Psoas muscle (tissue), 8 donors: ENCODE measurements around the gene SWAP70. TPM values are rescaled to one million over a fixed set of nuclear protein-coding genes. Genes with fewer than 3 reads are reported as not detected.

ENCODE experiments used
- ATAC-seq, 4 donors: fragments of 200-7000 bp; cut with Tn5 transposase; one replicate each; pipeline ENCODE4 v1.9.1; 2020; ENCODE audit warnings: moderate library complexity in 3 of 4, mild to moderate bottlenecking in 2 of 4
- DNase-seq, 2 donors: peaks; one replicate each; pipeline ENCODE4 v3.0.0-alpha.2; 2020
- H3K27ac ChIP-seq: fragments of 200-600 bp; one replicate; pipeline ENCODE4 v1.8.0; 2022
- H3K27me3 ChIP-seq, 3 donors: fragments of 200-600 bp in 1 of 3; one replicate each; pipeline versions ENCODE4 v1.6.1 to v1.8.0; 2013 to 2022; ENCODE audit warnings: low read length in 2 of 3, mild to moderate bottlenecking in 2 of 3, moderate library complexity in 1 of 3; ENCODE audit not compliant: insufficient read depth in 3 of 3
- H3K36me3 ChIP-seq, 2 donors: fragments of 200-600 bp in 1 of 2; one replicate each; pipeline versions ENCODE4 v1.6.1 to v1.8.0; 2013 to 2022; ENCODE audit warnings: low read depth in 1 of 2, mild to moderate bottlenecking in 1 of 2, moderate library complexity in 1 of 2; ENCODE audit not compliant: insufficient read depth in 1 of 2
- H3K4me1 ChIP-seq: fragments of 200-600 bp; one replicate; pipeline ENCODE4 v1.8.0; 2022
- H3K4me3 ChIP-seq: fragments of 200-600 bp; one replicate; pipeline ENCODE4 v1.8.0; 2022; ENCODE audit warnings: mild to moderate bottlenecking
- H3K9me3 ChIP-seq: fragments of 200-600 bp; one replicate; pipeline ENCODE4 v1.8.0; 2022
- CTCF ChIP-seq: fragments of 200-600 bp; IDR thresholded peaks from one replicate; pipeline ENCODE4 v1.8.0; 2022; ENCODE audit warnings: antibody characterized with exemption
- WGBS, 3 donors: extraction: QIAGEN DNeasy Blood & Tissue Kit; methylation state at CpG; one replicate each; pipeline versions ENCODE4 v1.1.6 to v1.1.7; 2013; 5-methylcytosine and 5-hydroxymethylcytosine counted together
- intact Hi-C, 2 donors: fragments of 100-400 bp; cut with DNase I; formaldehyde crosslinking; loops; one replicate each; pipeline versions ENCODE4 v1.11.0 to v1.14.2; 2022
- polyA plus RNA-seq, 3 donors: library from polyadenylated mRNA; stranded (reverse); fragments of 200-250 nt; gene quantifications; one replicate each; pipeline ENCODE4 v1.2.3, GENCODE V29; 2013
- total RNA-seq, 4 donors: library from RNA; stranded (reverse); fragmentation: NEBNext Ultra II Directional in 2 of 4; extraction: Animal tissue kit (Norgen Biotek cat#: 25700) in 2 of 4; gene quantifications; one replicate each; pipeline versions ENCODE4 v1.2.1 to v1.2.4, GENCODE V29; 2021 to 2023
- donor health status: healthy with polysubstance abuse.
- donor health status: DM: no; HTN: no; CAD: no; lungs with moderate emphysema.
- donor health status: Bipolar disorder and iron deficiency.
- donor health status: healthy.
- donor health status: DM: yes; HTN: yes; CAD: no.
- donor health status: DM: no; HTN: no; CAD: no.
- donor health status: DM: no; HTN: no; CAD: no.
- donor health status: DM: yes; HTN: yes; CAD: no.

SWAP70 gene
- total and polyA plus RNA-seq, 7 donors: 4.3 to 13.3 (median 8.2) TPM

DNA sequence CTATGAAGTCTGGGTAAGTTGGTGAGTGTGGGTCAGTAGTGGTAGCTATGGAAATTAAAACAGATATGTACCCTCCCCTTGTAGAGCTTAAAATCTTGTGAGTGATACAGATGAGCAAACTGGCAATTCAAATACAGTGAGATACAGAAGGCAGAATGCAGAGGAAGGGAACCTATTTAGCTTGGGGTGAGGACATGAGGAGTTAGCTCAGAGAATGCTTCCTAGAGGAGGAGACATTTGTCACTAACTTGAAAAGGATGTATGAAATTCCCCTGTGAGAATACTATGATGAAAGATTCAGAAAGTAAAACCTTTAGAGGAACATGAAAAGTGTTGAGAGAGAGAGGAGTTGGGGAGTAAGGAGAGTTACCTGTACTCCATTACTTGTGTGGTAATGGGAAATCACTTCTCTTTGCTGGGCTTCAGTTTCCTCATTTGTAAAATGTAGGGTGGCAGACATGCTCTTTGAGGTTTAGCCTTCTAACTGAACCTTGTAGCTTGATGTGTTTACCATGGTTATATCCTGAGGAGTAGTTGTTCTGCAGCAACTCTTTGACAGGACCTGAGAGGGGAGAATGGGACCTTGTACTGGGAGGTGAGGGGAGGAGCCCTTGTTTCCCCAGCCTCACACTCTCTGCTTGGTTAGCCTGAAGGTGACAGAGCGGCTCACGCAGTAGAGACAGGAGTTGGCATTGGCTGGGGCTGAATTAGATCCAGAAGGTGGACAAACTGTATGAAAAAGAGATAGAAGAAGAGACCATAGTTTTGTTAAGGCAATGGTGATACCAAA lies 17.9 kb downstream of the SWAP70 start:
- ATAC-seq: no peak
- no peak overlapping the region for H3K27ac ChIP-seq
- WGBS, 3 donors: 78 to 85% (median 85%) methylated on average over 2 of the region's 2 CpGs

GRCh38 chr11:9687711-9688477 lies 24.0 kb downstream of the SWAP70 start:
- no peak for ATAC-seq
- Histone ChIP-seq H3K27me3 (no peaks in the 10 kb centered on the region), H3K9me3 (no peaks in the 10 kb centered on the region), H3K4me1 (peaks cover 6% of the 10 kb centered on the region), H3K36me3 (no peaks in the 10 kb centered on the region), H3K27ac (peak overlapping the region; percentile 63), H3K4me3 (no peak overlapping the region)
- no peak for DNase-seq
- no peak for TF ChIP-seq CTCF
- 83 to 89% (median 88%) methylated on average over 2 of the region's 2 CpGs for WGBS, 3 donors
- intact Hi-C loops: no loop called here

More for the DNA sequence above, 17.9 kb downstream of the SWAP70 start:
- Histone ChIP-seq H3K36me3 (no peaks in the 10 kb centered on the region), H3K4me1 (no peaks in the 10 kb centered on the region), H3K4me3 (no peak overlapping the region), H3K27me3 (no peaks in the 10 kb centered on the region), H3K9me3 (no peaks in the 10 kb centered on the region)
- intact Hi-C loops: no loop called here
- no peak for DNase-seq
- TF ChIP-seq CTCF: no peak

DNA sequence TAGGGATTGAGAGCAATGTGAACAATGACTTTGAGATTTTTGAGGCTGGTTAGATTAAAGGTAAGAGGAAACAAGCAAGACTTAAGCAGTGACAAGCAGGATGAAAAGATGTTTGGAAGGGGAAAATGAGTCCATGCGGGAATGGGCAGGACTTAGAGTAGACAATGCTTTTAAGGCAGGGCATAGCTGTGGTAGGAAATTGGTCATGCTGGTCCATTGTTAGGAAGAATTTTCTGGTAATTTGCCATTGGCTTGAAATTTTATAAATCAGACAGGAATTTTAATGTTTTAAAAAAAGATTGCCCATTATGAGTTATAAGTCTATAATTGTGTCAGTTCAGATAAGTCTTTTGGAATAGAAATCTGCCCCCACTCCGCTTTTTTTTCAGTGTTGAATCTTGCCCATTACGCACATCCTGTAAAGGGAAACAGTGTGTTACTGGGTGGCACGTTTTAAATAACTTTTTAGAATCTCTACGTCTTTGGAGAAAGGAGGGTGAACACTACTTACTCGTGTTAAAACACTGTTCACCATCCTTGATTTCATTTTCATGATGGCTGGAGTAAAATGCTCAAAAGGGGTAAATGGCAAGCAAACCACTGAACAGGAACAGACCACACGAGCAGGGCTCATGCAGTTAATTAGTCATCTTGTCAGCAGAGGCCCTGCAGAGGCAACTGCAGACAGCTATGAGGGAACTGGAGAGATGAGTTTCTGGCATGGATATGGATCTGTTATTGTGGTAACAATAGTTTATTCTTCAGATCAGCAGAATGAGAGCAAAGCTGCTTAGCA lies 25.0 kb downstream of the SWAP70 start:
- no peak for TF ChIP-seq CTCF
- Histone ChIP-seq H3K36me3 (no peaks in the 10 kb centered on the region), H3K4me1 (peaks cover 6% of the 10 kb centered on the region), H3K9me3 (no peaks in the 10 kb centered on the region), H3K4me3 (no peak overlapping the region), H3K27me3 (no peaks in the 10 kb centered on the region), H3K27ac (peak overlapping the region; percentile 63)
- WGBS, 3 donors: 48 to 53% (median 52%) methylated on average over 7 of the region's 7 CpGs
- intact Hi-C loops: no loop called here
- DNase-seq (no peak), ATAC-seq (peak in 3 of 4 donors; percentile 51 to 57 (median 56))

- H3K27me3 ChIP-seq: no peaks in the 10 kb centered on the region
These were observed 25.8 kb downstream of the SWAP70 start for GRCh38 chr11:9689721-9690120.

More at GRCh38 chr11:9689721-9690120, 25.8 kb downstream of the SWAP70 start:
- peak overlapping the region; percentile 63 for H3K27ac ChIP-seq
- ATAC-seq (no peak), DNase-seq (no peak)
- intact Hi-C loops: no loop called here
- 52 to 72% (median 58%) methylated on average over 5 of the region's 5 CpGs for WGBS, 3 donors
- TF ChIP-seq CTCF: no peak
- no peak overlapping the region for H3K4me3 ChIP-seq
- peaks cover 6% of the 10 kb centered on the region for H3K4me1 ChIP-seq
- no peaks in the 10 kb centered on the region for H3K9me3 ChIP-seq
- H3K36me3 ChIP-seq: no peaks in the 10 kb centered on the region
